ENCODE results near the gene LYST.

LYST gene

GRCh38 chr1:235887676-235888075 is 21.0 kb upstream of the LYST start:
- no peak overlapping the region for H3K4me3 ChIP-seq (ENCODE audit: control insufficient read depth, low read depth, low read length)
- no peak for DNase-seq (ENCODE audit: low read depth)
- TF ChIP-seq, protein P1, sequence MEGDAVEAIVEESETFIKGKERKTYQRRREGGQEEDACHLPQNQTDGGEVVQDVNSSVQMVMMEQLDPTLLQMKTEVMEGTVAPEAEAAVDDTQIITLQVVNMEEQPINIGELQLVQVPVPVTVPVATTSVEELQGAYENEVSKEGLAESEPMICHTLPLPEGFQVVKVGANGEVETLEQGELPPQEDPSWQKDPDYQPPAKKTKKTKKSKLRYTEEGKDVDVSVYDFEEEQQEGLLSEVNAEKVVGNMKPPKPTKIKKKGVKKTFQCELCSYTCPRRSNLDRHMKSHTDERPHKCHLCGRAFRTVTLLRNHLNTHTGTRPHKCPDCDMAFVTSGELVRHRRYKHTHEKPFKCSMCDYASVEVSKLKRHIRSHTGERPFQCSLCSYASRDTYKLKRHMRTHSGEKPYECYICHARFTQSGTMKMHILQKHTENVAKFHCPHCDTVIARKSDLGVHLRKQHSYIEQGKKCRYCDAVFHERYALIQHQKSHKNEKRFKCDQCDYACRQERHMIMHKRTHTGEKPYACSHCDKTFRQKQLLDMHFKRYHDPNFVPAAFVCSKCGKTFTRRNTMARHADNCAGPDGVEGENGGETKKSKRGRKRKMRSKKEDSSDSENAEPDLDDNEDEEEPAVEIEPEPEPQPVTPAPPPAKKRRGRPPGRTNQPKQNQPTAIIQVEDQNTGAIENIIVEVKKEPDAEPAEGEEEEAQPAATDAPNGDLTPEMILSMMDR (conservative IDR thresholded peaks at IDR 0.05; ENCODE audit: control insufficient read depth, insufficient read depth, low read depth, low read length), result no peak

DNA sequence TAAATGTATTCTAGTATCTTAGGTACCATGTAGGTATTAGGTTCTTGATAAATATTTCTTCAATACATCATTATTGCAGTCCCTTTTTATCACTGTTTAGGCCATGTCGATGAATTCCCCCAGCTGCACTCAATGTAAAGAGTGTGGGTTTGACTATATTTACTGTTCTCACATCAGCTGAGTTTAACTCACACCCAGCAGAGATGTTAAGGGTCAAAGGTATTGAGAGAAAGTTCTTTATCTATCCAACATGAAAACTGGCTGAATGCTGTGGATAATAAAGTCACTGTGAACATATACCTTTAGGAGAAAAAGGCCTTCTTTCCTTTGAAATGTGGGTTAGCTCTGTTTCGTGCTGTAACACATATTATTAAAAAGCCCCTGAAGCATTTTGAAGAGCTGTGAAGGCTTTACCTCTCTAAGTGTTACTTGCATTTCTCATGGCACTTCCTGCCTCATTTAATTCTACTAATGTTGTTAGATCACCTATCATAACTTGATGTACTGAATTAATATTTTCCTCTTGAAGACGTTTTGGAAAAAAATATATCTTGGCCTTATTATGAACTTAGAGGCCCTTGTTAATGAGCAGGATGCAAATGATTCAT is 19.1 kb upstream of the LYST start:
- TF ChIP-seq, protein P1 (conservative IDR thresholded peaks at IDR 0.05; ENCODE audit: control insufficient read depth, insufficient read depth, low read depth, low read length), result no peak
- DNase-seq (ENCODE audit: low read depth), result no peak
- H3K4me3 ChIP-seq (ENCODE audit: control insufficient read depth, low read depth, low read length), result no peak overlapping the region

- TF ChIP-seq, protein P1 (conservative IDR thresholded peaks at IDR 0.05; ENCODE audit: control insufficient read depth, insufficient read depth, low read depth, low read length), result no peak
- DNase-seq (ENCODE audit: low read depth), result peak; percentile 98
- peak overlapping the region; percentile 32 for H3K4me3 ChIP-seq (ENCODE audit: control insufficient read depth, low read depth, low read length)
These were observed 16.7 kb upstream of the LYST start for GRCh38 chr1:235883261-235883927.

- peak overlapping the region; percentile 32 for H3K4me3 ChIP-seq (ENCODE audit: control insufficient read depth, low read depth, low read length)
These were observed 16.1 kb upstream of the LYST start for GRCh38 chr1:235882816-235883215.

GRCh38 chr1:235881930-235882700 is 15.4 kb upstream of the LYST start:
- H3K4me3 ChIP-seq (ENCODE audit: control insufficient read depth, low read depth, low read length), result no peak overlapping the region
- TF ChIP-seq, protein P1 (conservative IDR thresholded peaks at IDR 0.05; ENCODE audit: control insufficient read depth, insufficient read depth, low read depth, low read length), result no peak

More at GRCh38 chr1:235882816-235883215, 16.1 kb upstream of the LYST start:
- DNase-seq (ENCODE audit: low read depth), result peak; percentile 38
- TF ChIP-seq, protein P1 (conservative IDR thresholded peaks at IDR 0.05; ENCODE audit: control insufficient read depth, insufficient read depth, low read depth, low read length), result no peak

DNA sequence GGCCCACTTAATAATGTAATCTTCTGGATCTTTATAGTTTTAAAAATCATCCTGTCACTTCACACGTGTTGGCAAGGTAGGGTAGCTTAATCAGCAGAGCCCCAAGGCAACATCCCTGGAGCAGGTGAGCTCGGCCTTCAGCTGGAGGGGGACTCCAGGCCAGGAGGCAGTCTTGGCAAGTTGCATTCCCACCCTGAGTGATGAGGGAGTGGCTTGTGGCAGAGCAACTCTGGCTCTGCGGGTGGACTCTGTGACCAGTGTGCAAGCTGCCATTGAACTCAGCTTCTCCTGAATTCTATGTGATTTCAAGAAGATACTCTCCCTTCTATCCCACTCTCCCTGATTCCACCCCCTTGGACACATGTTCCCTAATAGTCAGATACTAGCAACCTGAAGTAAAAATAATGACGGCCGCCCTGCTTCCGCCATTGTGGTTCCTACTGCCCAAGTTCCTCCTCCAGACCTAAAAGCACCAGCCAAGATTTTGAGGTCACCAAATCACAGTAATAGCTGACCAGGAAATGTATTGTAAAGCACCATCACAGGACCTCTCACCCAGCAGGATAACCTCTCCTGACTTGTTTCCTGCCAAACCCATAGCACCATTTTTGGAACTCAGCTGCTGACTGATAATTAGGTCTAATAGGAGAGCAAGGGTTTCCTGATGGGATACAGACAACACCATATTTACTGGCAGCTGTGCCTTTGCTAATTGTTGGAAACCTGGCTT is 11.5 kb upstream of the LYST start:
- no peak for DNase-seq (ENCODE audit: low read depth)
- no peak overlapping the region for H3K4me3 ChIP-seq (ENCODE audit: control insufficient read depth, low read depth, low read length)
- TF ChIP-seq, protein P1 (conservative IDR thresholded peaks at IDR 0.05; ENCODE audit: control insufficient read depth, insufficient read depth, low read depth, low read length), result no peak

More at GRCh38 chr1:235881930-235882700, 15.4 kb upstream of the LYST start:
- no peak for DNase-seq (ENCODE audit: low read depth)

All from fibroblast of mammary gland (primary cell).